Mesothelial cell of epicardium (in vitro differentiated cells): ENCODE data around the gene TLR5. TPM values are rescaled to one million over a fixed set of nuclear protein-coding genes. Genes with fewer than 3 reads are reported as not detected.

Source experiments
- DNase-seq, 2 experiments: peaks; one replicate each; pipeline ENCODE4 v3.0.0; 2021; ENCODE audit warnings: low spot score in 2 of 2; ENCODE audit not compliant: unreplicated experiment in 2 of 2
- H3K27ac Mint-ChIP-seq: 2 replicates; pipeline ENCODE4 v1.8.0; 2021; ENCODE audit warnings: mixed read lengths
- H3K27me3 Mint-ChIP-seq: 2 replicates; pipeline ENCODE4 v1.8.0; 2021; ENCODE audit warnings: low read depth, mixed read lengths
- H3K36me3 Mint-ChIP-seq: 2 replicates; pipeline ENCODE4 v1.8.0; 2021; ENCODE audit warnings: mixed read lengths
- H3K4me1 Mint-ChIP-seq: 2 replicates; pipeline ENCODE4 v1.8.0; 2021; ENCODE audit warnings: mixed read lengths
- H3K4me3 Mint-ChIP-seq: 2 replicates; pipeline ENCODE4 v1.8.0; 2021; ENCODE audit warnings: mild to moderate bottlenecking, moderate library complexity, mixed read lengths
- H3K9me3 Mint-ChIP-seq: 2 replicates; pipeline ENCODE4 v1.8.0; 2021; ENCODE audit warnings: mixed read lengths
- CTCF ChIP-seq: fragments of 200-600 bp; sonication (generic); IDR thresholded peaks from one replicate; pipeline ENCODE4 v1.5.0; 2021; ENCODE audit warnings: antibody characterized with exemption; ENCODE audit not compliant: unreplicated experiment
- total RNA-seq: library from RNA; stranded (reverse); gene quantifications from 3 replicates; pipeline ENCODE4 v1.2.1, GENCODE V29; 2021

Gene TLR5
- total RNA-seq, 1 donor from 2014 or later: 2.5 TPM

GRCh38 chr1:223147409-223147808 lies 4.4 kb upstream of the TLR5 start:
- Mint-ChIP-seq H3K4me3 (no peak overlapping the region), H3K36me3 (no peaks in the 10 kb centered on the region), H3K4me1 (peaks cover 20% of the 10 kb centered on the region), H3K27me3 (peaks cover 15% of the 10 kb centered on the region), H3K9me3 (peaks cover 24% of the 10 kb centered on the region), H3K27ac (no peak overlapping the region)
- no peak for DNase-seq
- TF ChIP-seq CTCF: no peak

- Mint-ChIP-seq H3K27me3 (peaks cover 15% of the 10 kb centered on the region), H3K27ac (no peak overlapping the region), H3K9me3 (peaks cover 24% of the 10 kb centered on the region), H3K36me3 (no peaks in the 10 kb centered on the region), H3K4me3 (no peak overlapping the region), H3K4me1 (peaks cover 20% of the 10 kb centered on the region)
- no peak for TF ChIP-seq CTCF
- DNase-seq: no peak
These were observed 3.7 kb upstream of the TLR5 start for GRCh38 chr1:223146745-223147144.

- no peak overlapping the region for H3K27ac Mint-ChIP-seq
- peaks cover 11% of the 10 kb centered on the region for H3K27me3 Mint-ChIP-seq
- no peak for TF ChIP-seq CTCF
- peaks cover 26% of the 10 kb centered on the region for H3K4me1 Mint-ChIP-seq
- no peak overlapping the region for H3K4me3 Mint-ChIP-seq
- H3K36me3 Mint-ChIP-seq: no peaks in the 10 kb centered on the region
- DNase-seq: no peak
- H3K9me3 Mint-ChIP-seq: peaks cover 21% of the 10 kb centered on the region
These were observed 1.9 kb upstream of the TLR5 start for GRCh38 chr1:223144914-223145313.

GRCh38 chr1:223144431-223144830 lies 1.4 kb upstream of the TLR5 start:
- Mint-ChIP-seq H3K36me3 (no peaks in the 10 kb centered on the region), H3K4me3 (no peak overlapping the region), H3K4me1 (peaks cover 26% of the 10 kb centered on the region), H3K27me3 (peaks cover 11% of the 10 kb centered on the region), H3K9me3 (peaks cover 21% of the 10 kb centered on the region), H3K27ac (no peak overlapping the region)
- no peak for DNase-seq
- TF ChIP-seq CTCF: no peak

- no peak for TF ChIP-seq CTCF
- H3K4me1 Mint-ChIP-seq: peaks cover 26% of the 10 kb centered on the region
- peaks cover 24% of the 10 kb centered on the region for H3K9me3 Mint-ChIP-seq
- H3K27ac Mint-ChIP-seq: peak overlapping the region; percentile 66
- no peaks in the 10 kb centered on the region for H3K36me3 Mint-ChIP-seq
- peak overlapping the region; percentile 63 for H3K4me3 Mint-ChIP-seq
- no peak for DNase-seq
- H3K27me3 Mint-ChIP-seq: peaks cover 9% of the 10 kb centered on the region
These were observed 645 bp upstream of the TLR5 start for GRCh38 chr1:223143537-223144248.
